ENCODE data around the gene VPS4A. TPM values are rescaled to one million over a fixed set of nuclear protein-coding genes. Genes with fewer than 3 reads are reported as not detected.

VPS4A gene
- total and polyA plus RNA-seq, 2 of the 4 experiments (the other 2 are of a cell fraction), result 23.3 to 25.2 TPM

GRCh38 chr16:69322343-69322742 is 11.2 kb downstream of the VPS4A start:
- H2BK20ac ChIP-seq (ENCODE audit: low read depth, low read length), result no peak overlapping the region
- no peak overlapping the region for H3K4me3 ChIP-seq (ENCODE audit: insufficient read depth, low read depth, low read length)
- DNase-seq (no peak), ATAC-seq (ENCODE audit: low read depth) (no peak)
- no peak overlapping the region for H4K91ac ChIP-seq (ENCODE audit: insufficient read depth, low read depth, low read length)
- H2BK120ac ChIP-seq (ENCODE audit: low read depth, low read length), result no peak overlapping the region
- H4K20me1 ChIP-seq (ENCODE audit: insufficient read depth, low read length), result peaks cover 47% of the 10 kb centered on the region
- H2AK5ac ChIP-seq (ENCODE audit: low read depth, low read length), result no peak overlapping the region
- H3K27ac ChIP-seq (ENCODE audit: insufficient read depth, low read length), result no peak overlapping the region
- peaks cover 30 to 80% of the 10 kb centered on the region in 2 experiments for H3K79me1 ChIP-seq (ENCODE audit: low read depth in 1 of 2, low read length in 2 of 2)
- H2BK5ac ChIP-seq (ENCODE audit: low read depth, low read length, poor library complexity, severe bottlenecking), result no peak overlapping the region
- H3K4me1 ChIP-seq (ENCODE audit: control insufficient read depth, insufficient read depth, low read length), result no peaks in the 10 kb centered on the region
- H3K56ac ChIP-seq (ENCODE audit: extremely low read depth, insufficient read depth, low read length), result no peak overlapping the region
- TF ChIP-seq CHD1 (IDR thresholded peaks at IDR 0.05; ENCODE audit: low read depth, low read length) (no peak), RAD21 (IDR thresholded peaks at IDR 0.05; ENCODE audit: low read length) (no peak), CEBPB (IDR thresholded peaks at IDR 0.05; ENCODE audit: low read depth, low read length) (no peak), MAFK (IDR thresholded peaks at IDR 0.05; ENCODE audit: low read depth, low read length) (no peak), NFE2L2 (IDR thresholded peaks at IDR 0.05; ENCODE audit: low read depth, low read length) (no peak), MAZ (IDR thresholded peaks at IDR 0.05; ENCODE audit: borderline replicate concordance, low read depth, low read length) (no peak), USF2 (IDR thresholded peaks at IDR 0.05; ENCODE audit: low read depth, low read length) (no peak), POLR2A (IDR thresholded peaks at IDR 0.05; ENCODE audit: low read depth, low read length) (no peak), CTCF (conservative IDR thresholded peaks at IDR 0.05; ENCODE audit: low read depth, low read length) (no peak), RCOR1 (IDR thresholded peaks at IDR 0.05; ENCODE audit: insufficient replicate concordance, low read length) (no peak), RFX5 (IDR thresholded peaks at IDR 0.05; ENCODE audit: low read depth, low read length) (no peak), FOS (IDR thresholded peaks at IDR 0.05; ENCODE audit: low read depth, low read length) (no peak), BHLHE40 (IDR thresholded peaks at IDR 0.05; ENCODE audit: low read depth, low read length) (no peak)
- no peak overlapping the region for H3K18ac ChIP-seq (ENCODE audit: low read depth, low read length)
- no peak overlapping the region for H4K5ac ChIP-seq (ENCODE audit: low read depth, low read length)
- H3K14ac ChIP-seq (replicated peaks; ENCODE audit: low read depth, low read length), result no peak overlapping the region
- no peaks in the 10 kb centered on the region for H3K9me3 ChIP-seq (ENCODE audit: control insufficient read depth, insufficient read depth, low read length)
- H3K23ac ChIP-seq (ENCODE audit: low read depth, low read length), result no peak overlapping the region
- H3K4me2 ChIP-seq (ENCODE audit: low read depth, low read length), result no peak overlapping the region
- POLR2A ChIA-PET (ENCODE audit: unreplicated experiment), result no interaction called here
- H3K4ac ChIP-seq (ENCODE audit: low read depth, low read length), result no peak overlapping the region
- intact Hi-C loops (cut with micrococcal nuclease), result no loop called here
- CTCF ChIA-PET, result interaction anchor here (0.7 kb wide), 1 partner anchor 170 kb away, joined by 3 read pairs; no protein-coding TSS in a partner anchor
- in situ Hi-C loops (cut with MboI; ENCODE audit: low sequenced_read_pairs), result no loop called here
- no peaks in the 10 kb centered on the region for H3K27me3 ChIP-seq (ENCODE audit: control insufficient read depth, insufficient read depth, low read length)
- no peak overlapping the region for H4K8ac ChIP-seq (ENCODE audit: low read depth in 2 of 2, low read length in 2 of 2)
- peak overlapping the region; percentile 1 for H2AK9ac ChIP-seq (replicated peaks; ENCODE audit: low read depth, low read length, poor library complexity)
- H2BK15ac ChIP-seq (ENCODE audit: low read depth, low read length), result no peak overlapping the region
- WGBS, 2 experiments (ENCODE audit: extremely low coverage in 2 of 2, insufficient read length in 1 of 2), result 95% methylated on average over 3 of the region's 7 CpGs; no CpG with 5 or more reads in 1 of the 2 experiments
- peaks cover 10% of the 10 kb centered on the region for H3K9me1 ChIP-seq (ENCODE audit: insufficient read depth, low read length)
- BruUV-seq (replicated peaks), result no TSS peak
- no peak overlapping the region for H3K9ac ChIP-seq (ENCODE audit: low read depth, low read length)
- dilution Hi-C loops (cut with HindIII; ENCODE audit: low sequenced_read_pairs, unreplicated experiment), result no loop called here
- H3K36me3 ChIP-seq (ENCODE audit: control insufficient read depth, insufficient read depth, low read length), result peaks cover 77% of the 10 kb centered on the region
- H2AFZ ChIP-seq (replicated peaks; ENCODE audit: low read length, poor library complexity), result no peak overlapping the region

All from IMR-90 (cell line).